Hematopoietic multipotent progenitor cell treated with erythropoietin and hydrocortisone succinate and interleukin-3 and kit ligand, for 15 days (in vitro differentiated cells): ENCODE results near the gene ALOXE3.
"Not testable (repeated sequence)": the region's sequence is repeated elsewhere in the genome, so short reads cannot be mapped to it uniquely, and the experiment has no call there.

Source experiments
- DNase-seq: peaks from one replicate; pipeline ENCODE4 v3.0.0-alpha.2; 2015; ENCODE audit warnings: low spot score

ALOXE3 gene

DNA sequence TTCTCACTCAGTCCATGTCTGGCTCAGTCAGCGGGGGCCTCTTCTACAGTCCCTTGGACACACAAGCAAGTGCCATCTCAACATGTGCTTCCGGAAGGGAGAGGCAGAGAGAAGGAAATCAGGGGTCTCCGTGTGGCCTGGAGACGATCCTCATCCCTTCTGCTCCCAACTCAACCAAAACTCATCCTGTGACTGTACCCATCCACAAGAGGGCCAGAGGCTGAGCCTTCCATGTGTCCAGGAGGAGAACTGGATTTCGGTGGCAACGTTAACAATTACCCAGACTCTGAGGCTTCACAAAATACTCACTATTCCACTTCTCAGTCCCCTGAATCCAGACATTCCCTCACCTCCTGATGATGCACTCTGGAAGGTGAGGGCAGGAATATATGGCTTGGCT lies 23.0 kb downstream of the ALOXE3 start:
- DNase-seq, result no peak

- no peak for DNase-seq
These were observed 27.2 kb downstream of the ALOXE3 start for GRCh38 chr17:8091033-8091687.

GRCh38 chr17:8089728-8090127 lies 28.6 kb downstream of the ALOXE3 start:
- no peak for DNase-seq

DNA sequence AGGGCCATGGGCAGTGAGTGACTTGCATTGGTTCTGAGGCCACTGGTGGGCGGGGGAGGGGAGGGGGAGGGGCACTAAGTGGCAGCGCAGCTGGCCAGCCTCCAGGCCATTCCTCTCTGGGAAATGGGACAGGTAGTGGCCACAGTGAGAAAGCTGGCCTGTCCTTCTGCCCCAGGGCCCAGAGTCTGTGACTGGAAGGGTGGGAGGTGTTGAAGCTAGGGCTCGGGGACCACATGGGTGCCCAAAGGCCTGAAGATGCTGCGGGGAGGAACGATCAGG lies 30.4 kb downstream of the ALOXE3 start:
- DNase-seq, result no peak

GRCh38 chr17:8087075-8087951 lies 31.0 kb downstream of the ALOXE3 start, which contains the start of gene ALOX12B:
Gene ALOX12B, minus strand, starts transcription at chr17:8087716. Its CDS starts 274 bp downstream, at chr17:8087442.
- no peak for DNase-seq

- DNase-seq, result no peak
These were observed 34.1 kb downstream of the ALOXE3 start for GRCh38 chr17:8084250-8084649.

DNA sequence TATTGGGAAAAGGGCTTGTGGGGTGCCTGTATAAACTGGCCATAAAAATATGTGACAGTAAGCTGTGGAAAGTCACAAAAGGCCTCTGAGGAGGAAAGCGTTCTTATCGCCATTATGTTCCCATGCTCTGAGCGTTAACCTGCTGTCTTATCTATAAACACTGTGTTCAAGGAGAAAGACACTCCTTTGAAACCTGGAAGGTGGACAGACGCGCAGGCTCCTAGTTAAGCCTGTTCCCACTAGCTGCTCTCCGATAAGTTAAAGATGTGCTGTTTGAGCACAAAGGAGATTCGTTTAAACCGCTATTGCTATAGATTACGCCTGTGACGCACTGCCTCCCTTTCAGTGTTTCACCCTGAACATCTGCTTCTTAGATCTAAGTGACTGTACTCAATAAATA lies 36.0 kb downstream of the ALOXE3 start:
- DNase-seq, result no peak

- no peak for DNase-seq
These were observed 36.4 kb downstream of the ALOXE3 start for GRCh38 chr17:8081876-8082275.

DNA sequence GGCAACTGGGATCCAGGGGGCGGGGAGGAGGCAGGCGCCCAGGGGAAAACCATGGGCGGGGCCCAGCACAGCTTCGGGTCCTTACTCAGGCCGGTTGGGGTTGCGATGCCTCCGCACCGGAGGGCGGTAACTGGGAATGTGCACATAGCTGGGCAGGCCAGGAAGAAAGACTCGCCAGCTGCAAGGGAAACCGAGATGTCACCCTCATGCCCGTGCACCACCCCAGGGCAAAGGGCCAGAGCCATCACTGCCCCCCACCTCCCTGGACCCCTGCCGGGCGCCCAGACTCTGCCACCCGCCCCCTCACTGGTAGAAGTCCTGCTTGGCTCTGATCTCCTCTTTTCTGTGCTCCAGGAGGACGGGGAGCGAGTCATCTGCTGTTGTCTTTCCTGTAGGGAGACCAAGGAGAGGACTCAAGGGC lies 37.5 kb downstream of the ALOXE3 start:
- no peak for DNase-seq

DNA sequence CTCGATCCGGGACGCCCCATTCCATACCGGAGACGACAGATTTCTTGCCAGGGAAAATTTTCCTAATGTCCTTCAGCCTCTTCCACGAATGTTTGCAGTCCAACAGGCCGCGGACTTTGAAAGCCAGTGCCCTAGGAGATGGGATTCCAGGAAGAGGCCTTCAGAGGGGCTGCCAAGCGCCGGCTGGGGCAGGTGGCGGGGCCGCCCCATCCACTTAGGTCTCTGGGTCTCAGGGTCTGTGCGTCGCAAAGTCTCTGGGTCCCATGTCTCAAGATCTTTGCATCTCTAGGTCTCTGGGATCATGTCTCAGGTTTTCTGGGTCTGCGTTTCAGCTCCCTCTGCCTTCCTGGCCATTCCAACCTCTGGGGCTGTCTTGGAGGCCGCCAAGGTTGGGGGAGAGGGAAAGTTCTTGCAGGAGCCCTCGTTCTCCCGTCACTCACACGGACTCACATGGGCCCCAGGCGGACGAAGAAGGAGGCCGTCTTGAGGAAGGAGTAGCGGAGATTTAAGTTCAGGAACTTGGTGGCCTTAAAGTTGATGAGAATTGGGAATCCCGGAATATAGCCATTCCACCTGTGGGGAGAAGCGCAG lies 38.0 kb downstream of the ALOXE3 start:
- DNase-seq, result no peak

GRCh38 chr17:8079291-8080207 lies 38.8 kb downstream of the ALOXE3 start:
- DNase-seq, result peak; percentile 69

GRCh38 chr17:8077939-8078338 lies 40.4 kb downstream of the ALOXE3 start:
- DNase-seq, result not testable (repeated sequence)

DNA sequence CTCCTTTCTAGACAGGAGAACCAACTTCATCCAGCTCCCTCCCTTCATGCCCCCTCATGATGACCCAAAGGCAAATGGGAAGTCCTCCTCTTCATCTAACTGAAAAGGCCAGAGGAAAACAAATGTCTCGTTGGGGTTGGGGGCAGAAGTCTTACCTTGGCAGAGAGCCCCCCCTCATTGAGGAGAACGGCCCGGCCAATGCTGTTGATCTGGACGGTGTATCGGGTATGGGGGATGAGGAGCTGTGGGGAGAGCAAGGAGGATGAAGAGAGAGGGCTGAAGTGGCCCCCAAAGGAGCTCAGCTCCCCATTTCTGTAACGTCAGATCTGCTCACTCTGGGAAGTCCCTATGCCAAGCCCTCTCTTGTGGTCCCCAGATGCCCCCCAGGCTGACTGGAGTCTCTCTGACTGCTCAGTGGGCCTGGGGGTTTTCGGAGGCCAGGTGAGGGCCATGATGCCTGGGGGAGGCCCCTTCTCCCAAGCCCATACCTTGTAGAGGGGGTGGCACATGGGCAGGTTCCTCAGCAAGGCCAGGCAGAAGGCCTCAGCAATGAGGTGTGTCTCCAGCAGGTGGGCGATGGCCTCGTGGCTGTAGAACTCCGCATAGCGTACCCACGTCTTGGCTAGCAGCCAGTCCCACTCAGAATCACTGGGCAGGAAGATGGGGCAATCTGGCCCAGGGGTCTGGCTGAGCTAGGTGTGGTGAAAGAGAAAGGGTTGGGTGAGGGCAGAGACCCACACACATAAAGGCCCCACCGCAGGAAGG lies 41.6 kb downstream of the ALOXE3 start:
- DNase-seq, result no peak

DNA sequence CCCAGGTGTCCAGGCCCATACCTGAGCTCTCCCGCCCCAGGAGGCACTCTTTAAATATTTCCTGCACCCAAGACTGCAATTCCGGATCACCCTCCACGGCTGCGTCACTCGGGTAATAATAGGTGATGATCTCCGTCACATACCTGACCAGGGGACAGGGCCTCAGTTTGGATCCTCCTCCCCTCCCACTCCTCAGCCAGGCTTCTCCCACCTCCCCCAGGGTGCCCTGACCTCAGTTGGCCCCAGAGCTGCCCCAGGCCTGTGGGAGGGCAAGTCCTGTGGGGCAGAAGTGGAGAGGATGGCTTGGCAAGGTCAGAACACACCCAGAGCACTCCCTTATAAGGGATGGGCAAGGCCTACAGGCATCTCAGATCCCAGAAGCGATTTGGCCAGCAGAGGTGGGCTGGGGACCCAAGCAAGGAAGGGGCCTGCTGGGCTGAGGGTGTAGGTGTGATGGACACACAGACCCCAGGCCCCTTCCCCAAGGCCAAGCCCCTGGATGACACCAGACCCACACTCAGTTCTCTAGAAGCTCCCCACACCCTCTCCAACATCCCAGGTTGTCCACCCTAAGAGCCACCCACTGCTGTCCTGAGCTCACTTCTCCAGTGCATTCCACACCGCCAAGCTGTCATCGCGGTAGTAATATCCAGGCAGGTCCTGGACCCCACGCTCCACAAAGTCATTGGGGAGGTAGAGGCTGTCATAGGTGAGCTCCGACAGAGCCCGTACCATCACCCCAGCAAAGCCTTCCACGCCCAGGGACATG lies 42.6 kb downstream of the ALOXE3 start:
- DNase-seq, result no peak

- DNase-seq, result no peak
These were observed 43.2 kb downstream of the ALOXE3 start for GRCh38 chr17:8075081-8075480.

GRCh38 chr17:8074554-8074953 lies 43.8 kb downstream of the ALOXE3 start:
- DNase-seq, result no peak

- DNase-seq, result peak; percentile 76
These were observed 44.5 kb downstream of the ALOXE3 start for GRCh38 chr17:8073627-8074484.

- no peak for DNase-seq
These were observed 45.4 kb downstream of the ALOXE3 start for GRCh38 chr17:8072729-8073461.

DNA sequence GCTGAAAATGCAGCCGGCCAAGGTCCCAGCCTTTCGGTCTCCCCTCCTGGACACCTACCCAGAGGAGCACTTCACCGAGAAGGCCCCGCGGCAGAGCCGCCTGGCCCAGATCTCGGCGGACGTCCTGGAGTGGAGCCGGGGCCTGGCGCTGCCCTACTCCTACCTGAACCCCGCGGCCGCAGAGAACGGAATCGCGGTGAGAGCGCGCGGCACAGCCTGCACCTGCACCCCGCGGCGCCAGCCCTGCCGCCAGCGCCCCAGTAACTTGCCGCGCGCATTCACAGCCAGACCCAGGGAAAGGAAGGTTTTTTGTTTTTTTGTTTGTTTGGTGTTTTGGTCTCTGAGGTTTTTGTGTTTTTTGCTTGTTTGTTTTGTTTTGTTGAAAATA lies 46.0 kb downstream of the ALOXE3 start:
- DNase-seq, result no peak
